ENCODE measurements around the gene TTC13.

Gene TTC13

DNA sequence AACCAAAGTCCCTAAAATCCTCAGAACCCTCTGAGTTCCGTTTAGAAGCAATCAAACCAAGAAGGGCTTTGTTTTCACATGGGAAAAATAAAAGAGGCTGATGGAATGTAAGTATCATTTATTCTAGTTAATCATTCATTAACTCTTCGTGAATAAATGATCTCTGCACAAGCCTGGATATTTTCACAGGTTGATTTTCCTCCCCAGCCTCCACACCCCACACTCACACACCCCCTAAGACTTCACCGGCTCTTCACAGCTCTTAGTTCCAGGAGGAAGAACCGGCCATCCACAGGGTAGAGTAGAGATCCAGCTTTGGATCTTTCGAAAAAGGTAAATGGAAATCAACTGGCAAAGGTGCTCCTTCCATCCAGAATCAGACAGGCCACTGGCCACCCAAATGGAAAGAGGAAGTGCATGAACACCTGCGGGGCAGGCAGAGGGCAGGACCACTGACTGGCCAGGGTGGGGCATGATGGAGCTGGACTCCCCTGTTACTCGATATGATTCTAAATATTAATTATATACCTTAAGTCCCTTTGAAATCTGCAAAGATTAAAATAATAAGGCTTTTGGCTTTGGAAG, 120.3 kb downstream of the TTC13 start:
- no peak overlapping the region for H3K27ac ChIP-seq
- POLR2A ChIA-PET (ENCODE audit: low non-redundant PET), result no interaction called here
- TF ChIP-seq, protein P1, sequence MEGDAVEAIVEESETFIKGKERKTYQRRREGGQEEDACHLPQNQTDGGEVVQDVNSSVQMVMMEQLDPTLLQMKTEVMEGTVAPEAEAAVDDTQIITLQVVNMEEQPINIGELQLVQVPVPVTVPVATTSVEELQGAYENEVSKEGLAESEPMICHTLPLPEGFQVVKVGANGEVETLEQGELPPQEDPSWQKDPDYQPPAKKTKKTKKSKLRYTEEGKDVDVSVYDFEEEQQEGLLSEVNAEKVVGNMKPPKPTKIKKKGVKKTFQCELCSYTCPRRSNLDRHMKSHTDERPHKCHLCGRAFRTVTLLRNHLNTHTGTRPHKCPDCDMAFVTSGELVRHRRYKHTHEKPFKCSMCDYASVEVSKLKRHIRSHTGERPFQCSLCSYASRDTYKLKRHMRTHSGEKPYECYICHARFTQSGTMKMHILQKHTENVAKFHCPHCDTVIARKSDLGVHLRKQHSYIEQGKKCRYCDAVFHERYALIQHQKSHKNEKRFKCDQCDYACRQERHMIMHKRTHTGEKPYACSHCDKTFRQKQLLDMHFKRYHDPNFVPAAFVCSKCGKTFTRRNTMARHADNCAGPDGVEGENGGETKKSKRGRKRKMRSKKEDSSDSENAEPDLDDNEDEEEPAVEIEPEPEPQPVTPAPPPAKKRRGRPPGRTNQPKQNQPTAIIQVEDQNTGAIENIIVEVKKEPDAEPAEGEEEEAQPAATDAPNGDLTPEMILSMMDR (conservative IDR thresholded peaks at IDR 0.05; ENCODE audit: low read depth), result no peak
- CTCF ChIA-PET, result interaction anchor here (1.1 kb wide), 1 partner anchor 60 kb away, joined by 3 read pairs; no protein-coding TSS in a partner anchor
- no peak for DNase-seq (ENCODE audit: low spot score)

DNA sequence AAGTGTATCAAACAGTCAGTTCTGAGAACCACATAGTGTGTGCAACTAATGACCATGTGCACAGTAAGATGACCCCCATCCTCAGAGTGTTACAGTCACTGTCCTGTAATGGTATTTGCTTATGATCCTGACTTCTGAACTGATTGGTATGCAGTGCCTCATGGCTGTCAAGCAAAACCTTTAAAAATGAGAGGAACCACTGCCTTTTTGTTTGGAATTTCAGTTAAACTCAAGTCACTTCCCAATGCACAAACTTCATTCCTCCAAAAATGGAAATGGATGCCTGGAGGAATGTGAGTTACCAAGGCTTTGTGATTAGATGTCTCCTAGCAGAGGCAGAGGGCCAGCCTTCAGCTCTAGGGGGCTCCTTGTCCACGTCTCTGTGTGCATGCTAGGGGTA, 120.8 kb downstream of the TTC13 start:
- TF ChIP-seq, protein P1 (conservative IDR thresholded peaks at IDR 0.05; ENCODE audit: low read depth), result no peak
- H3K27ac ChIP-seq, result no peak overlapping the region
- no peak for DNase-seq (ENCODE audit: low spot score)
- POLR2A ChIA-PET (ENCODE audit: low non-redundant PET), result no interaction called here
- CTCF ChIA-PET, result no interaction called here

DNA sequence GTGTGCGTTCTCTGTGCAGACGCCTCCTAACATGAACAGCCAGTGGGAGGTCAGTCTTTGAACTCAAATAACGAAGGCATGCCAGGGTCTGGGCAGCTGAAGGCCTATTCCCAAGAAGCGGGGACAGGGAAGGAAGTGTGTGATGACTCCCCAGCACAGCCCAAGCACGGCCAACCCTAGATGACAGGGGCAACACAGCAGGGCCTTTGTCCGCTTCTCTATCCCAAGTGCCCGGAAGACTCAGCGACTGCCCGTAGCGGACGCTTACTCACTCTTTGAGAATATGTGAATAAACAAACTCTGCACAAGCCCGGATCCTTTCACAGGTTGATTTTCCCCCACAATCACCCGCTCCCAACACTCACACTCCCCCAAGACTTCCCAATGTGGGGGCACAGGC, 121.6 kb downstream of the TTC13 start:
- TF ChIP-seq, protein P1 (conservative IDR thresholded peaks at IDR 0.05; ENCODE audit: low read depth), result no peak
- ChIA-PET CTCF (no interaction called here), POLR2A (ENCODE audit: low non-redundant PET) (no interaction called here)
- no peak for DNase-seq (ENCODE audit: low spot score)
- H3K27ac ChIP-seq, result no peak overlapping the region
